Measurements from ENCODE around the gene PALM2AKAP2.

GRCh38 chr9:109799792-109800191, 19.8 kb downstream of the PALM2AKAP2 start:
- TF ChIP-seq CTCF (conservative IDR thresholded peaks at IDR 0.05) (no peak), EZH2 (IDR thresholded peaks at IDR 0.05; ENCODE audit: low read depth) (no peak)
